Type B pancreatic cell (in vitro differentiated cells): ENCODE results near the gene INHA. TPM values are rescaled to one million over a fixed set of nuclear protein-coding genes. Genes with fewer than 3 reads are reported as not detected.

Source experiments
- DNase-seq: peaks from one replicate; pipeline ENCODE4 v3.0.0; 2021; ENCODE audit warnings: mixed read lengths; ENCODE audit not compliant: unreplicated experiment; ENCODE audit errors: extremely low spot score
- H3K27ac Mint-ChIP-seq: 2 replicates; pipeline ENCODE4 v1.8.0; 2021; ENCODE audit warnings: mild to moderate bottlenecking, mixed read lengths
- H3K27me3 Mint-ChIP-seq: 2 replicates; pipeline ENCODE4 v1.8.0; 2021; ENCODE audit warnings: mixed read lengths
- H3K36me3 Mint-ChIP-seq: 2 replicates; pipeline ENCODE4 v1.8.0; 2021; ENCODE audit warnings: mixed read lengths
- H3K4me1 Mint-ChIP-seq: one replicate; pipeline ENCODE4 v1.8.0; 2021; ENCODE audit warnings: mixed read lengths; ENCODE audit not compliant: unreplicated experiment
- H3K4me3 Mint-ChIP-seq: 2 replicates; pipeline ENCODE4 v1.8.0; 2021; ENCODE audit warnings: mild to moderate bottlenecking, mixed read lengths
- H3K9me3 Mint-ChIP-seq: 2 replicates; pipeline ENCODE4 v1.8.0; 2021; ENCODE audit warnings: mixed read lengths
- CTCF ChIP-seq: fragments of 200-600 bp; sonication (generic); conservative IDR thresholded peaks from 2 replicates; pipeline ENCODE4 v1.5.0; 2021; ENCODE audit warnings: antibody characterized with exemption, mild to moderate bottlenecking
- total RNA-seq: library from RNA; stranded (reverse); gene quantifications from 2 replicates; pipeline ENCODE4 v1.2.1, GENCODE V29; 2021; ENCODE audit warnings: low replicate concordance

The INHA gene
- total RNA-seq, 1 donor from 2014 or later, result 1.2 TPM

GRCh38 chr2:219527076-219527394, 45.1 kb upstream of the INHA start:
- no peak for DNase-seq
- Mint-ChIP-seq H3K4me1 (peaks cover 39% of the 10 kb centered on the region), H3K27me3 (peaks cover 74% of the 10 kb centered on the region), H3K36me3 (no peaks in the 10 kb centered on the region), H3K4me3 (peak overlapping the region; percentile 48), H3K27ac (no peak overlapping the region), H3K9me3 (no peaks in the 10 kb centered on the region)
- no peak for TF ChIP-seq CTCF

- no peaks in the 10 kb centered on the region for H3K36me3 Mint-ChIP-seq
- H3K4me3 Mint-ChIP-seq, result no peak overlapping the region
- H3K9me3 Mint-ChIP-seq, result no peaks in the 10 kb centered on the region
- H3K27ac Mint-ChIP-seq, result no peak overlapping the region
- no peak for TF ChIP-seq CTCF
- peaks cover 73% of the 10 kb centered on the region for H3K27me3 Mint-ChIP-seq
- peaks cover 37% of the 10 kb centered on the region for H3K4me1 Mint-ChIP-seq
- DNase-seq, result no peak
These were observed 44.6 kb upstream of the INHA start for GRCh38 chr2:219527472-219527871.

GRCh38 chr2:219530048-219530963, 41.8 kb upstream of the INHA start:
- DNase-seq, result peak; percentile 95
- no peak overlapping the region for H3K4me3 Mint-ChIP-seq
- H3K27me3 Mint-ChIP-seq, result peaks cover 64% of the 10 kb centered on the region
- TF ChIP-seq CTCF, result peak; percentile 99
- H3K27ac Mint-ChIP-seq, result no peak overlapping the region
- H3K9me3 Mint-ChIP-seq, result no peaks in the 10 kb centered on the region
- no peaks in the 10 kb centered on the region for H3K36me3 Mint-ChIP-seq
- peaks cover 29% of the 10 kb centered on the region for H3K4me1 Mint-ChIP-seq

GRCh38 chr2:219531639-219532377, 40.3 kb upstream of the INHA start:
- DNase-seq, result no peak
- Mint-ChIP-seq H3K27ac (no peak overlapping the region), H3K36me3 (no peaks in the 10 kb centered on the region), H3K27me3 (peaks cover 50% of the 10 kb centered on the region), H3K4me1 (peaks cover 16% of the 10 kb centered on the region), H3K9me3 (no peaks in the 10 kb centered on the region), H3K4me3 (no peak overlapping the region)
- no peak for TF ChIP-seq CTCF

- H3K27me3 Mint-ChIP-seq, result peaks cover 45% of the 10 kb centered on the region
- peaks cover 11% of the 10 kb centered on the region for H3K4me1 Mint-ChIP-seq
- H3K4me3 Mint-ChIP-seq, result no peak overlapping the region
- H3K9me3 Mint-ChIP-seq, result no peaks in the 10 kb centered on the region
- DNase-seq, result no peak
- H3K36me3 Mint-ChIP-seq, result no peaks in the 10 kb centered on the region
- H3K27ac Mint-ChIP-seq, result no peak overlapping the region
- no peak for TF ChIP-seq CTCF
These were observed 39.8 kb upstream of the INHA start for GRCh38 chr2:219532378-219532649.
